HepG2 (cell line): ENCODE data around the gene SLC4A5. TPM values are rescaled to one million over a fixed set of nuclear protein-coding genes. Genes with fewer than 3 reads are reported as not detected.

Experiments
- BRD4 ChIP-seq: sonication (generic); formaldehyde crosslinking; IDR thresholded peaks from 2 replicates; pipeline ENCODE4 v1.4.0; 2020; ENCODE audit warnings: missing genetic modification reagents
- DMTF1 ChIP-seq: sonication (generic); formaldehyde crosslinking; IDR thresholded peaks from 2 replicates; pipeline ENCODE4 v1.4.0; 2020; ENCODE audit warnings: mild to moderate bottlenecking, missing genetic modification reagents
- ELF1 ChIP-seq: sonication (generic); formaldehyde crosslinking; IDR thresholded peaks from 2 replicates; pipeline ENCODE4 v1.4.0; 2020; ENCODE audit warnings: missing genetic modification reagents
- HDAC2 ChIP-seq: sonication (generic); formaldehyde crosslinking; IDR thresholded peaks from 2 replicates; pipeline ENCODE4 v1.4.0; 2020; ENCODE audit warnings: missing genetic modification reagents
- MIER3 ChIP-seq: IDR thresholded peaks from 2 replicates; pipeline ENCODE4 v1.6.1; 2016; ENCODE audit warnings: missing compliant biosample characterization, borderline replicate concordance
- NONO ChIP-seq, 2 experiments: fragments of 450-650 bp in 1 of 2; sonication (generic) in 1 of 2; formaldehyde crosslinking in 1 of 2; IDR thresholded peaks in 1 of 2; conservative IDR thresholded peaks in 1 of 2; 2 replicates each; pipeline versions ENCODE4 v1.6.1 to v1.8.0; 2017 to 2022; ENCODE audit warnings: mild to moderate bottlenecking in 1 of 2, missing genetic modification reagents in 1 of 2, moderate library complexity in 1 of 2
- PRPF4 ChIP-seq: fragments of 200-400 bp; formaldehyde crosslinking; IDR thresholded peaks from 2 replicates; pipeline ENCODE4 v1.6.1; 2016; ENCODE audit warnings: low read length, low read depth; ENCODE audit not compliant: poor library complexity, severe bottlenecking
- RCOR2 ChIP-seq: IDR thresholded peaks from 2 replicates; pipeline ENCODE4 v1.6.1; 2016; ENCODE audit warnings: missing biosample characterization, missing genetic modification reagents
- RELA ChIP-seq: sonication (generic); formaldehyde crosslinking; IDR thresholded peaks from 2 replicates; pipeline ENCODE4 v1.4.0; 2020; ENCODE audit warnings: missing genetic modification reagents
- RFX5 ChIP-seq: IDR thresholded peaks from 2 replicates; pipeline ENCODE4 v1.6.1; 2011; ENCODE audit warnings: low read depth, low read length, improper control_type of control experiment
- SIX4 ChIP-seq: sonication (generic); formaldehyde crosslinking; IDR thresholded peaks from 2 replicates; pipeline ENCODE4 v1.4.0; 2020; ENCODE audit warnings: missing genetic modification reagents
- SMC3 ChIP-seq: IDR thresholded peaks from 2 replicates; pipeline ENCODE4 v1.6.1; 2011; ENCODE audit warnings: low read length, improper control_type of control experiment
- THAP8 ChIP-seq: sonication (generic); formaldehyde crosslinking; IDR thresholded peaks from 2 replicates; pipeline ENCODE4 v1.5.1; 2020; ENCODE audit warnings: missing genetic modification reagents, mild to moderate bottlenecking, borderline replicate concordance
- THYN1 ChIP-seq: sonication (generic); formaldehyde crosslinking; IDR thresholded peaks from 2 replicates; pipeline ENCODE4 v1.8.1; 2023; ENCODE audit warnings: low read depth, mild to moderate bottlenecking, moderate library complexity, missing genetic modification reagents, borderline replicate concordance
- TIGD3 ChIP-seq: sonication (generic); formaldehyde crosslinking; IDR thresholded peaks from 2 replicates; pipeline ENCODE4 v1.5.1; 2020; ENCODE audit warnings: mild to moderate bottlenecking, missing genetic modification reagents, borderline replicate concordance
- ZNF10 ChIP-seq: sonication (generic); formaldehyde crosslinking; IDR thresholded peaks from 2 replicates; pipeline ENCODE4 v1.4.0; 2020; ENCODE audit warnings: mild to moderate bottlenecking, low read depth, missing genetic modification reagents, borderline replicate concordance
- ZNF12 ChIP-seq: sonication (generic); formaldehyde crosslinking; IDR thresholded peaks from 2 replicates; pipeline ENCODE4 v1.5.0; 2020; ENCODE audit warnings: missing genetic modification reagents
- ZNF205 ChIP-seq: IDR thresholded peaks from 2 replicates; pipeline ENCODE4 v1.6.1; 2018; ENCODE audit warnings: missing biosample characterization, missing genetic modification reagents
- ZNF333 ChIP-seq: sonication (generic); formaldehyde crosslinking; IDR thresholded peaks from 2 replicates; pipeline ENCODE4 v1.4.0; 2020; ENCODE audit warnings: mild to moderate bottlenecking, missing genetic modification reagents, borderline replicate concordance
- ZNF501 ChIP-seq: sonication (generic); formaldehyde crosslinking; IDR thresholded peaks from 2 replicates; pipeline ENCODE4 v1.5.1; 2020; ENCODE audit warnings: mild to moderate bottlenecking, moderate library complexity, missing genetic modification reagents
- ZNF619 ChIP-seq: sonication (generic); formaldehyde crosslinking; IDR thresholded peaks from 2 replicates; pipeline ENCODE4 v1.4.0; 2020; ENCODE audit warnings: mild to moderate bottlenecking, missing genetic modification reagents
- ZNF790 ChIP-seq: sonication (generic); formaldehyde crosslinking; IDR thresholded peaks from 2 replicates; pipeline ENCODE4 v1.8.0; 2022; ENCODE audit warnings: missing genetic modification reagents, mild to moderate bottlenecking, borderline replicate concordance
- ZNF800 ChIP-seq: sonication (generic); formaldehyde crosslinking; IDR thresholded peaks from 2 replicates; pipeline ENCODE4 v1.4.0; 2020; ENCODE audit warnings: missing genetic modification reagents
- polyA plus RNA-seq, 8 experiments: library from polyadenylated mRNA; depleted of rRNA in 3 of 8; stranded (reverse) in 7 of 8; unstranded in 1 of 8; fragments of >200 nt; fragmentation: Illumina TruSeq in 4 of 8; extraction: Trizol in 4 of 8; gene quantifications; 2 replicates each; pipeline versions ENCODE4 v1.2.1 to v1.2.3, GENCODE V29; 2011 to 2016; ENCODE audit warnings: low read depth in 4 of 8, missing spikeins in 1 of 8, mixed read lengths in 1 of 8; ENCODE audit not compliant: insufficient read depth in 1 of 8
- total RNA-seq, 5 experiments: library from RNA; depleted of rRNA; stranded (reverse); fragments of >200 nt; fragmentation: Illumina TruSeq; extraction: Trizol; gene quantifications; 2 replicates each; pipeline ENCODE4 v1.2.3, GENCODE V29; 2016; ENCODE audit warnings: low read depth in 1 of 5

SLC4A5 gene
- total and polyA plus RNA-seq, 2 of the 13 experiments (the other 11 are each of a cell fraction or from before 2014, with no cell fraction given), result 0.50 TPM; not detected in 1

GRCh38 chr2:74391580-74392448, 48.6 kb upstream of the SLC4A5 start (continued):
- 0 out of 2 replicates have a peak, but pooled peaks have one; percentile 18 for TF ChIP-seq ZNF800 (CRISPR knock-in tag)
- TF ChIP-seq PRPF4, result no peak
- TF ChIP-seq ZNF501 (CRISPR knock-in tag), result peak; percentile 64; the same call in 1 of the 2 replicates
- TF ChIP-seq ZNF12 (CRISPR knock-in tag), result no peak
- TF ChIP-seq BRD4 (CRISPR knock-in tag), result no peak; the same call in 1 of the 2 replicates
- TF ChIP-seq TIGD3 (CRISPR knock-in tag), result no peak; the same call in 1 of the 2 replicates
- no peak for TF ChIP-seq ZNF790
- no peak for TF ChIP-seq NONO (IDR thresholded peaks at IDR 0.05)
- TF ChIP-seq NONO (CRISPR knock-in tag; conservative IDR thresholded peaks at IDR 0.05), result peak; percentile 83
- TF ChIP-seq ZNF205 (CRISPR knock-in tag), result 0 out of 2 replicates have a peak, but pooled peaks have one; percentile 62
- TF ChIP-seq THYN1 (CRISPR knock-in tag), result 0 out of 2 replicates have a peak, but pooled peaks have one; percentile 35
- TF ChIP-seq RCOR2, result peak; percentile 36; the same call in 1 of the 2 replicates
- TF ChIP-seq ZNF333, result peak; percentile 75
- no peak; the same call in 1 of the 2 replicates for TF ChIP-seq SIX4 (CRISPR knock-in tag)
- TF ChIP-seq ZNF619 (CRISPR knock-in tag), result peak; percentile 92
- TF ChIP-seq RFX5, result no peak
- TF ChIP-seq MIER3 (CRISPR knock-in tag), result no peak
- TF ChIP-seq HDAC2 (CRISPR knock-in tag), result no peak; the same call in none of the 2 replicates
- no peak for TF ChIP-seq ZNF10 (CRISPR knock-in tag)
- peak; percentile 48; the same call in 1 of the 2 replicates for TF ChIP-seq SMC3
- TF ChIP-seq ELF1, result peak; percentile 60; the same call in 1 of the 2 replicates
- no peak for TF ChIP-seq THAP8 (CRISPR knock-in tag)
- peak; percentile 65; the same call in 1 of the 2 replicates for TF ChIP-seq RELA (CRISPR knock-in tag)
- no peak for TF ChIP-seq DMTF1 (CRISPR knock-in tag)
